Activated T-cell treated with anti-CD3 and anti-CD28 coated beads for 4 hours (primary cell): ENCODE results near the gene ITPR1.
"Not testable (repeated sequence)": the region's sequence is repeated elsewhere in the genome, so short reads cannot be mapped to it uniquely, and the experiment has no call there.

Experiments
- DNase-seq: peaks from one replicate; pipeline ENCODE4 v3.0.0-alpha.2; 2020

ITPR1 gene

GRCh38 chr3:4749567-4750002 is 256.4 kb downstream of the ITPR1 start:
- DNase-seq: no peak

GRCh38 chr3:4750306-4750968 is 257.3 kb downstream of the ITPR1 start:
- no peak for DNase-seq

- no peak for DNase-seq
Measured at GRCh38 chr3:4751029-4751501, 257.9 kb downstream of the ITPR1 start.

GRCh38 chr3:4751502-4752101 is 258.5 kb downstream of the ITPR1 start:
- DNase-seq: no peak

GRCh38 chr3:4752201-4753072 is 259.3 kb downstream of the ITPR1 start:
- no peak for DNase-seq

- no peak for DNase-seq
Measured at GRCh38 chr3:4753073-4753691, 260.0 kb downstream of the ITPR1 start.

GRCh38 chr3:4754180-4755086 is 261.3 kb downstream of the ITPR1 start:
- DNase-seq: no peak

GRCh38 chr3:4755566-4755965 is 262.4 kb downstream of the ITPR1 start:
- no peak for DNase-seq

GRCh38 chr3:4756057-4756775 is 263.1 kb downstream of the ITPR1 start:
- no peak for DNase-seq

- no peak for DNase-seq
Measured at GRCh38 chr3:4756855-4757574, 263.9 kb downstream of the ITPR1 start.

- no peak for DNase-seq
Measured at GRCh38 chr3:4757575-4758248, 264.6 kb downstream of the ITPR1 start.

- no peak for DNase-seq
Measured at GRCh38 chr3:4758249-4758860, 265.2 kb downstream of the ITPR1 start.

- no peak for DNase-seq
Measured at GRCh38 chr3:4758957-4759656, 266.0 kb downstream of the ITPR1 start.

GRCh38 chr3:4759689-4760312 is 266.7 kb downstream of the ITPR1 start:
- DNase-seq: no peak

GRCh38 chr3:4761759-4762158 is 268.6 kb downstream of the ITPR1 start:
- no peak for DNase-seq

GRCh38 chr3:4762481-4763230 is 269.5 kb downstream of the ITPR1 start:
- not testable (repeated sequence) for DNase-seq

GRCh38 chr3:4763604-4764247 is 270.6 kb downstream of the ITPR1 start:
- DNase-seq: no peak
